Prostate gland (tissue), 2 donors: ENCODE data around the gene TLR6. TPM values are rescaled to one million over a fixed set of nuclear protein-coding genes. Genes with fewer than 3 reads are reported as not detected.

Experiments used
- DNase-seq: peaks from one replicate; pipeline ENCODE4 v3.0.0-alpha.2; 2019; ENCODE audit warnings: low spot score
- H3K27ac ChIP-seq, 2 donors: fragments of 200-600 bp; sonication (generic); 2 replicates each; pipeline ENCODE4 v1.5.1; 2017 to 2019
- H3K27me3 ChIP-seq: fragments of 200-600 bp; sonication (generic); replicated peaks from 2 replicates; pipeline ENCODE4 v1.5.1; 2019; ENCODE audit not compliant: insufficient read depth
- H3K36me3 ChIP-seq, 2 donors: fragments of 200-600 bp; sonication (generic); 1 replicate in 1 of 2; 2 replicates in 1 of 2; pipeline versions ENCODE4 v1.5.1 to v1.8.1; 2017 to 2019
- H3K4me1 ChIP-seq: fragments of 200-600 bp; sonication (generic); replicated peaks from 2 replicates; pipeline ENCODE4 v1.5.1; 2019
- H3K4me3 ChIP-seq, 2 donors: fragments of 200-600 bp; sonication (generic); 2 replicates each; pipeline ENCODE4 v1.5.1; 2017 to 2019
- H3K9me3 ChIP-seq: fragments of 200-600 bp; sonication (generic); 2 replicates; pipeline ENCODE4 v1.5.1; 2017
- POLR2A ChIP-seq: fragments of 450-650 bp; IDR thresholded peaks from one replicate; pipeline ENCODE4 v1.6.1; 2016; ENCODE audit warnings: antibody characterized with exemption, mild to moderate bottlenecking
- POLR2AphosphoS5 ChIP-seq: sonication (generic); formaldehyde crosslinking; IDR thresholded peaks from one replicate; pipeline ENCODE4 v1.6.1; 2017; ENCODE audit warnings: antibody characterized with exemption
- WGBS: methylation state at CpG from one replicate; pipeline ENCODE4 v1.1.5; 2018; 5-methylcytosine and 5-hydroxymethylcytosine counted together
- intact Hi-C: fragments of 100-400 bp; cut with DNase I; formaldehyde crosslinking; loops from one replicate; pipeline ENCODE4 v1.14.2; 2022
- total RNA-seq, 2 donors: library from RNA; depleted of rRNA; stranded (reverse); fragments of >200 nt; gene quantifications; one replicate each; pipeline ENCODE4 v1.1.0, GENCODE V29; 2016
- TF ChIP-seq, protein P1 (sequence below), 4 experiments: fragments of 200-600 bp in 2 of 4; fragments of 450-650 bp in 2 of 4; sonication (generic) in 2 of 4; IDR thresholded peaks; 1 replicate in 3 of 4; 2 replicates in 1 of 4; pipeline ENCODE4 v1.5.1; 2016 to 2019; ENCODE audit warnings: antibody characterized with exemption in 4 of 4, mild to moderate bottlenecking in 2 of 4, moderate library complexity in 2 of 4

TLR6 gene
- total RNA-seq, 2 donors from 2014 or later, result 1.0 to 1.5 TPM

DNA sequence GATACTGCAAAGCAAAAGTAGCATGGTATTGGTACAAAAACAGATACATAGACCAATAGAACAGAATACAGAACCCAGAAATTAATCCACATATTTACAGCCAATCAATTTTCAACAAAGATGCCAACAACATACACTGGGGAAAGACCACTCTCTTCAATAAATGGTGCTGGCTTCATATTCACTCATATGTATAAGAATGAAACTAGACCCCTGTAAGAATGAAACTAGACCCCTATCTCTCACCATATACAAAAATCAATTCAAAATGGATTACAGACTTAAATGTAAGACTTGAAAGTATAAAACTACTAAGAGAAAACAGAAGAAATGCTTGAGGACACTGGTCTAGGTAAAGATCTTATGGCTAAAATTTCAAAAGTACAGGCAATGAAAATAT lies 19.3 kb downstream of the TLR6 start:
- Histone ChIP-seq H3K27ac (no peak overlapping the region), H3K4me1 (no peaks in the 10 kb centered on the region), H3K4me3 (no peak overlapping the region), H3K27me3 (no peaks in the 10 kb centered on the region), H3K36me3 (no peaks in the 10 kb centered on the region), H3K9me3 (no peaks in the 10 kb centered on the region)
- no peak for DNase-seq
- intact Hi-C loops, result no loop called here
- TF ChIP-seq POLR2AphosphoS5, result no peak
- no peak for TF ChIP-seq POLR2A
- TF ChIP-seq, protein P1, sequence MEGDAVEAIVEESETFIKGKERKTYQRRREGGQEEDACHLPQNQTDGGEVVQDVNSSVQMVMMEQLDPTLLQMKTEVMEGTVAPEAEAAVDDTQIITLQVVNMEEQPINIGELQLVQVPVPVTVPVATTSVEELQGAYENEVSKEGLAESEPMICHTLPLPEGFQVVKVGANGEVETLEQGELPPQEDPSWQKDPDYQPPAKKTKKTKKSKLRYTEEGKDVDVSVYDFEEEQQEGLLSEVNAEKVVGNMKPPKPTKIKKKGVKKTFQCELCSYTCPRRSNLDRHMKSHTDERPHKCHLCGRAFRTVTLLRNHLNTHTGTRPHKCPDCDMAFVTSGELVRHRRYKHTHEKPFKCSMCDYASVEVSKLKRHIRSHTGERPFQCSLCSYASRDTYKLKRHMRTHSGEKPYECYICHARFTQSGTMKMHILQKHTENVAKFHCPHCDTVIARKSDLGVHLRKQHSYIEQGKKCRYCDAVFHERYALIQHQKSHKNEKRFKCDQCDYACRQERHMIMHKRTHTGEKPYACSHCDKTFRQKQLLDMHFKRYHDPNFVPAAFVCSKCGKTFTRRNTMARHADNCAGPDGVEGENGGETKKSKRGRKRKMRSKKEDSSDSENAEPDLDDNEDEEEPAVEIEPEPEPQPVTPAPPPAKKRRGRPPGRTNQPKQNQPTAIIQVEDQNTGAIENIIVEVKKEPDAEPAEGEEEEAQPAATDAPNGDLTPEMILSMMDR (IDR thresholded peaks at IDR 0.05), result no peak

DNA sequence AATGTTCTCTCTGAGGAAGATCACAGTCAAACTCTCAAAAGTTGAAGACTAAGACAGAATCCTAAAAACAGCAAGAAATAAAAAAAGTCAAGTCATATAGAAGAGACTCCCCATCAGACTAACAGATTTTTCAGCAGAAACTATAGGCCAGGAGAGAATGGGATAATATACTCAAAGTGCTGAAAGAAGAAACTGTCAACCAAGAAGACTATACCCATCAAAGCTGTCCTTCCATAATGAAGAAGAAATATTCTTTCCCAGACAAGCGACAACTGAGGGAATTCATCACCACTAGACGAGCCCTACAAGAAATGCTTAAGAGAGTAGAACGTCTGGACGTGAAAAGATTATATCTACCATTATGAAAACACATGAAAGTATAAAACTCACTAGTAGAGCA lies 22.0 kb downstream of the TLR6 start:
- 62% methylated on average over 4 of the region's 4 CpGs for WGBS
- Histone ChIP-seq H3K27me3 (no peaks in the 10 kb centered on the region), H3K36me3 (no peaks in the 10 kb centered on the region), H3K9me3 (no peaks in the 10 kb centered on the region), H3K4me3 (no peak overlapping the region), H3K4me1 (no peaks in the 10 kb centered on the region), H3K27ac (no peak overlapping the region)
- no peak for TF ChIP-seq POLR2AphosphoS5
- TF ChIP-seq, protein P1 (IDR thresholded peaks at IDR 0.05), result no peak
- no peak for TF ChIP-seq POLR2A
- DNase-seq, result no peak
- intact Hi-C loops, result no loop called here

DNA sequence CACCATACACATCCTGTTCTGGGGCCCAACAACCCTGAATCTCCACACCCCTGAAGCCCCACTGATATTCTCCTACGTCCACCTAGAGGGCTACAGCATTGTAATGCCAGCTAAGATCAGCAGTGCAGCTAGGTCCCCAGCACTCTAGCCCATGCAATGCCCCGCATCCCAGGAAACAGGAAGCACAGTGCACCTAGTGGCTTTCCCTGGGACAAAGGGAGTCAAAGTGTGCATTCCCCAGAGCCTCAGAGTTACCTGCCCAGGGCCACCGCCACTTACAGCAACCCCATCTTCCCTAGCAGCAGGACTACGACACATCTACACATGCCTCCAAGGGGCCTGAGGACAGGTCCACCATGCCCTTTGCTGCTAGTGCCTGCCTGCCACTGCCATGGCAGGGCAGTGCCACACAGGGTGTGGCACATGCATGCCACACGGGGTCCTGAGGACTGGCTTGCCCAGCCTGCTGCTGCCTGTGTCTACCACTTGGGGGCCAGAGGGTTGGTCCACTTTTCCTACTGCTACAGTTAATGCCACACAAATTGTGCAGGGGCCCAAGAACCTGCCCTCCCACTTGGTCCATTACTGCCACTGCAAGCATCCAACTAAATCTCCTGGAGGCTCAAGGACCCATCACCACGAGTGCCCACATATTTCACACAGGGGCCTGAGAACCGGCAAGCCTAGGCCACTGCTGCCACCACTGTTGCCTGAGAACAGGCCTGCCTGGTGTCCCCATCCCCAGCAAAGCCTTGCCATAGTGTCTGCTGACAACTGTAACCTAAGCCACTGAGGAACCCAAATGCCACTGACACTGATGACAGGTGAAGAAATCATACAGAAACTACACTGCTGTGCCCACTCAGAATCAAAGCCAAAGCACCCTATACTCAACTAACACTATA lies 23.7 kb downstream of the TLR6 start:
- H3K4me3 ChIP-seq, result no peak overlapping the region
- H3K9me3 ChIP-seq, result no peaks in the 10 kb centered on the region
- no peak for DNase-seq
- 88% methylated on average over 7 of the region's 7 CpGs for WGBS
- intact Hi-C loops, result no loop called here
- no peaks in the 10 kb centered on the region for H3K36me3 ChIP-seq
- no peaks in the 10 kb centered on the region for H3K4me1 ChIP-seq
- TF ChIP-seq POLR2AphosphoS5 (no peak), POLR2A (no peak)
- TF ChIP-seq, protein P1 (IDR thresholded peaks at IDR 0.05), result no peak
- no peak overlapping the region for H3K27ac ChIP-seq
- no peaks in the 10 kb centered on the region for H3K27me3 ChIP-seq

DNA sequence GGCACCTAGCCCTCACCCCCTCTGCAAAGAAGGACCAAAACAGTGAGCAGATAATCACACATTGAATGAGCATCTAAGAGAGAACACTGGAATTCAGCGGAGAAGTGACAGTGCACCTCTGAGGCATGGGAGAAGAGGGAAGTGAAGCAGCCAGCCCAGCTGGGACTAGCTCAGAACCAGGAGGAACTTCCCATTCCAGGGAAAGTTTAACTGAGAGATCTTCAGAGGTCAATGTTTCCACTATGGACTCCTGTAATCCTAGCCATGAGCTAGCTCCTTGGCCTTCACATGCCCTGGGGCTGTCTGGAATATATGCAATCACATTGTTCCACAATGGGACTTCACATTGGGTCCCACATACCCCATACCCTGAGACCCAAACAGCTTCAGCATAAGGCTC lies 24.4 kb downstream of the TLR6 start:
- WGBS, result 89% methylated on average over 1 of the region's 1 CpG
- Histone ChIP-seq H3K36me3 (no peaks in the 10 kb centered on the region), H3K9me3 (no peaks in the 10 kb centered on the region), H3K4me1 (no peaks in the 10 kb centered on the region), H3K27me3 (no peaks in the 10 kb centered on the region), H3K4me3 (no peak overlapping the region), H3K27ac (no peak overlapping the region)
- no peak for TF ChIP-seq POLR2A
- no peak for TF ChIP-seq POLR2AphosphoS5
- TF ChIP-seq, protein P1 (IDR thresholded peaks at IDR 0.05), result no peak
- DNase-seq, result no peak
- intact Hi-C loops, result no loop called here

DNA sequence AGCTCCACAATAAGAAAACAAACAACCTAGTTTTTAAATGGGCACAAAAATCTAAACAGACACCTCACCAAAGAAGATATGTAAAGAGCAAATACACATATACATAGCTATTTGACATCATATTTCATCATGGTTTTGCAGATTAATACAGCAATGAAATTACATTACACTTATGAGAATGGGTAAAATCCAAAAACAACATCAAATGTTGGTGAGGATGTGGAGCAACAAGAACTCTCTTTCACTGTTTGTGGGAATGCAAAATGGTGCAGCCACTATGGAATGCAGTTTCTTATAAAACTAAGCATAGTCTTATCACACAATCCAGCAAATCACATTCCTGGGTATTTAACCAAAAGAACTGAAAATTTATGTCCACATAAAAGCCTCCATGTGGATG lies 25.0 kb downstream of the TLR6 start:
- H3K9me3 ChIP-seq, result no peaks in the 10 kb centered on the region
- no peaks in the 10 kb centered on the region for H3K36me3 ChIP-seq
- TF ChIP-seq POLR2A, result no peak
- TF ChIP-seq, protein P1 (IDR thresholded peaks at IDR 0.05), result no peak
- TF ChIP-seq POLR2AphosphoS5, result no peak
- no peak overlapping the region for H3K27ac ChIP-seq
- intact Hi-C loops, result no loop called here
- no peaks in the 10 kb centered on the region for H3K4me1 ChIP-seq
- no peak for DNase-seq
- no peak overlapping the region for H3K4me3 ChIP-seq
- no peaks in the 10 kb centered on the region for H3K27me3 ChIP-seq
